IPS-NIHi11 (cell line): ENCODE results near the gene CXCL6.

Experiments
- DNase-seq: peaks from one replicate; pipeline ENCODE4 v3.0.0; 2012; ENCODE audit warnings: mixed read lengths, low spot score

Gene CXCL6

DNA sequence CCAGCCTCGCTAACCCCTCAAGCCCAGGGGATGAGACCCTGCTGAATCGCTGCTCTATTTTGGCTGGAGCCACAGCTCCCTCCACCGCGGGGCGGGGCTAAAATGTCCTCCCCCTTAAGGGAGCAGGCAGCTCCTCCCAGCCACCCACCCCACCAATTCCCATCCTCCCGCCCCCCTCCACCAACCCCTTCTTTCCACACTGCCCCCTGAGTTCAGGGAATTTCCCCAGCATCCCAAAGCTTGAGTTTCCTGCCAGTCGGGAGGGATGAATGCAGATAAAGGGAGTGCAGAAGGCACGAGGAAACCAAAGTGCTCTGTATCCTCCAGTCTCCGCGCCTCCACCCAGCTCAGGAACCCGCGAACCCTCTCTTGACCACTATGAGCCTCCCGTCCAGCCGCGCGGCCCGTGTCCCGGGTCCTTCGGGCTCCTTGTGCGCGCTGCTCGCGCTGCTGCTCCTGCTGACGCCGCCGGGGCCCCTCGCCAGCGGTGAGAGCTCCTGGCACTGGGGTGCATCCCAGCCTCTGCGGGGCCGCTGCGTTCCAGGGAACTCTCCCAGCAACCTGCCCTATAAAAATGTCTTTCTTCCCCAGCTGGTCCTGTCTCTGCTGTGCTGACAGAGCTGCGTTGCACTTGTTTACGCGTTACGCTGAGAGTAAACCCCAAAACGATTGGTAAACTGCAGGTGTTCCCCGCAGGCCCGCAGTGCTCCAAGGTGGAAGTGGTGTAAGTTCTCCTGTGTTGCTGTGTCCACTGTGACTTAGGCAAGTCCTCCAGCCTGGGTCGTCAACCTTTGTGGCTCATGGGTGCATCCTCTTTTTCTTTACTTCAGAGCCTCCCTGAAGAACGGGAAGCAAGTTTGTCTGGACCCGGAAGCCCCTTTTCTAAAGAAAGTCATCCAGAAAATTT is at the start of gene CXCL6:
TSS of gene CXCL6 (plus strand) at position 306 of the 907 bp plus-strand sequence. CDS start at position 379, 73 bp downstream.
- peak; percentile 68 for DNase-seq

- DNase-seq, result no peak
Observed at GRCh38 chr4:73788411-73788810, 48.1 kb upstream of the CXCL6 start.

GRCh38 chr4:73798842-73799241 is 37.6 kb upstream of the CXCL6 start:
- no peak for DNase-seq

DNA sequence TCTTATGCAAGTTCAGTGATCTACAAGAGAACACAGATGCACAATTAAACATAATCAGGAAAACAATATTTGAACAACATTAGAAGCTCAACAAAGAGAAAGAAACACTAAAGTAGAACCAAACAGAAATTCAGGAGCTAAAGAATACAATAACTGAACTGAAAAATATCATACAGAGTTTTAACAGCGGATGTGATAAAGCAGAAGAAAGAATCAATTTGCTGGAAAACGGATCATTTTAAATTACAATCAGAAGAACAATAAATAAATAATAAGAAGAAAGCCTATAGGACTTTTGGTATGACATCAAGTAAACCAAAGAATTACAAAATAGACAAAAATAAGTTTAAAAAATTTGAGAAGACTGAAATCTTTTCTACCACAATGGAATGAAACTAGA is 36.3 kb upstream of the CXCL6 start:
- no peak for DNase-seq

DNA sequence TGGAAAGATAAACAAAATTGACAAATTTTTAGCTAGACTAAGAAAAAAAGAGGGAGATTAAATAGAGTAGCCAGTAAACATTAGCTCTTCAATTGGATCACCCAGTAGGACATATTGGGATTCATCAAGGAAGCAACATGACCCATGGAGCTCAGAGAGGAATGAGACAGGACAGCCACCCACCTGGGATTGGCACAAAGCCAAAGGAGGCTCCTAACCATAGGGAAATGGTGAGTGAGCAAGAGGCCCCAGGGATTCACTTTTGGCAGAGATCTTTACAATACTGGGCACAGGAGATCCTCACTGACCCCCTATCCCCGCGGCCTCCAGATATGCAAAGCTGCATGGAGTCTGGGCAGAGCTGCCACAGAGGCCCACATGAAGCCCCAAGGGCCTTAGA is 34.8 kb upstream of the CXCL6 start:
- no peak for DNase-seq

DNA sequence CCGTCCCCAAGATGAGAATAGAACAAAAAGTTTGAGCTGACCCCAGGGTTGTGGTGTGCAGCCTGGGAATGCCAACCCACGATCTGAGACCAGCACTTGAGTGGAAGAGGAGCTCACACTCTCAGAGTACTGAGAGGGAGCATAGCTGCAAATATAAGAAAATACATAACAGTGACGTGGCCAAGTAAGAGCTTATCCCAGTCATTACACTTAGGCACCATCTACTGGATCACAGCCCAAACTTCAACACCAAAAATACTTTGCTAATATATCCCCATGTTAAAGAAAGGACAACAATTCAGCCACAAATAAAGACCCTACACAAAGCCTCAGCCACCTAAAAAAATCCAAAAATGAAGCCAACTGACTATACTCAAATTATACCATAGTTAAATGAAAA is 33.3 kb upstream of the CXCL6 start:
- no peak for DNase-seq

DNA sequence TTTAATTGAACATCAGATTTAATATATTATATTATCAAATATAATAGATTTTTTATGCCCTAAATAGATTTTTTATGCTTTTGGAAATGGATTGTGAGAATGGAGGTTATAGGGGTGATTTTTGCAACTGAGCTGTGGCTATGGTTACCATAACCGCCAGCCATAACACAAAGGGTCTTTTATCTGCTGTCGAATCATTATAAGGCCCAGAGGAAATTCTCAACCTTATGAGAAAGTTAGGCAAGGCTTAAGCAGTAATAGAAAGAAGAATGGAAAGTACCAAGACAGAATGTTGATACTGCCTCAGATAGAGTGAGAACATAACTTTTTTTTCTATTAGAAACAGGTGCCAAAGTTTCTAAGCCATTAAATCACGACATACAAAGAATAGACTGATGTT is 26.3 kb upstream of the CXCL6 start:
- DNase-seq, result no peak

GRCh38 chr4:73811841-73812240 is 24.6 kb upstream of the CXCL6 start:
- no peak for DNase-seq

DNA sequence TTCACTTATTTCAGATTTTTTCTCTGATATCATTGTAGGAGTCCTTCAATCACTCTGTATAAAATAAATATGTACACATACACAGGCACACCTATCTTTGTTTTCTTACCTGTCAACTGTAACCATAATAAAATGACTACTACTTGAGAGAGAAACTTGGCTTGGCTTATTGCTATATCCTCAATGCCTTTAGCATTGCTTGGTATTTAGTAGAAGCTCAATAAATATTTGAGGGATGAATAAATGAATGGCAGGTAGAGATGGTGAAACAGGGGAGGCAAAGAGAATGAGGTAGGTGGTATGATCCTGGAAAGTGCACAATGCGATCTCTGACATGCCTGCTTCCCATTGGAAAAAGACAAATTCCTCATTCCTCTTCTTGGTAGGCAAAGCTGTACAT is 21.8 kb upstream of the CXCL6 start:
- DNase-seq, result no peak

DNA sequence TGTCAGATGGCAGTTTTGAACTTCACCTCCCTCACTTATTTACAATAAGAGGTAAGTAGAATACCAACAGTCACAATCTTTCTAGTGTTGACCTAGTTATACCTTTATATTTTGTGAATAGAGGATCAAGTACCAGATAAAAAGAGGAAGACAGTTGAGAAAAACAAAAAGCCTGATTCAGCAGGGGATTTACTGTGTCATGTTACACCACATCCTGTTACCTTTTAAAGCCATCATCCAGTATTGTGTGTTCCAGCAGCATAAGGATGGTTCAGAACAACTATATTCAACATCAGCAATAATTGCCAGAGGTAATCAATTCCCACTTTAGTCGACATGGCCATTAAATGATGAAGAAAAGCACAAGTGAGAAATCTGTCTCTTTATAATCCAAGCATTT is 21.3 kb upstream of the CXCL6 start:
- no peak for DNase-seq

GRCh38 chr4:73816814-73817213 is 19.7 kb upstream of the CXCL6 start:
- DNase-seq, result no peak

DNA sequence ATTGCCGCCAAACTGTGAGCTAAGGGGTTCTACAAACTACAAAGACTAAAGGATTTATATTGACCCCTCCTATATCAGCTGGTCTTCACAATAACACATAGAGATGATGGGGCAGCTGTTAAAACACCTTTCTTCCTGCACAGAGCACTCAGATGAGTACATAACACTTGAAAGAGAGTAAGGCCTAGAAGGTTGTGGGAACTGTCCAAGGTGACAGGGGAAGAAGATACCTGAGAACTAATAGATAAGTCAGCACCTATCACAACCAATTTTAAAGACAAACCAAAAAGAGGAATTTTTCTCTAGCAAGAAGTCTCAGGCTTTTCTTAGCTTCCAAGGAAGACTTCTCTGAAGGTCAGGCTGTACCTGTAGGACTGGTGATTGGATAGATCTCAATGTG is 19.1 kb upstream of the CXCL6 start:
- no peak for DNase-seq

DNA sequence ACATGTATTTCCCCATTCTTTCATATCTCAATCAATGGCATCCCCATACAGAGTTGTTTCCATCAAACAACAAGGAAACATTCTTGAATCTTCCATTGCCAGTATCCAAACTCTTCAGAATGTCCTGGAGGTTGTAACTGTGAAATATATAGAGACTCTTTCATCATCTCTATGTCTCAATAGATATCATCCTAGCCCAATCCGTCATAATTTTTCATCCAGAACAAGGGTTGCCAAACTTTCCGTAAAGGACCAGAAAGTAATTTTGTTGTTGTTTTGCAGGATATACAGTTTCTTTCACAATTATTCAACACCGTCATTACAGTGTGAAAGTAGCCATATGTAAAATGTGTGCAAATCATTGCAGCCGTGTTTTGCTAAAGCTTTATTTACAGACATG is 15.2 kb upstream of the CXCL6 start:
- DNase-seq, result no peak

DNA sequence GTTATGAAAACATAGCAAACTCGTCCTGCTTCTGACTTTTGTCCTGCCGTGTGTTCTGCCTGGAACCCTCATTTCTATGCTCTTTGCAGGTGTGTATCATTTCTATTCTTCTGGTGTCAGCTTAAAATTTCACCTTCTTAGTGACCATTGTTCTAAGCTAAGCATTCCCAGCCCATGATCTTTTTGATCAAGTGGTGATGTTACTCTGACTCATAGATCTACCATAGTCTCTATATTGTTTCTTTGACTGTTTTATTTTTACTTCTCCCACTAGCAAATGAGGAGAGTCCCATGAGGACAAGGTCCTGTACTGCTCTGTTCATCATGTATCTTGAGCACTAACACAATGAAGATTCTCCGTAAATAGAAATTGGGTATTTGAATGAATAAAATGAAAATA is 14.1 kb upstream of the CXCL6 start:
- DNase-seq, result no peak

GRCh38 chr4:73822812-73823504 is 13.5 kb upstream of the CXCL6 start:
- DNase-seq, result no peak

- no peak for DNase-seq
Observed at GRCh38 chr4:73823760-73824159, 12.7 kb upstream of the CXCL6 start.

GRCh38 chr4:73828956-73829355 is 7.5 kb upstream of the CXCL6 start:
- no peak for DNase-seq

GRCh38 chr4:73831569-73831968 is 4.9 kb upstream of the CXCL6 start:
- no peak for DNase-seq

- no peak for DNase-seq
Observed at GRCh38 chr4:73832651-73833237, 3.7 kb upstream of the CXCL6 start.

GRCh38 chr4:73839071-73839470 is 2.6 kb downstream of the CXCL6 start:
- no peak for DNase-seq

DNA sequence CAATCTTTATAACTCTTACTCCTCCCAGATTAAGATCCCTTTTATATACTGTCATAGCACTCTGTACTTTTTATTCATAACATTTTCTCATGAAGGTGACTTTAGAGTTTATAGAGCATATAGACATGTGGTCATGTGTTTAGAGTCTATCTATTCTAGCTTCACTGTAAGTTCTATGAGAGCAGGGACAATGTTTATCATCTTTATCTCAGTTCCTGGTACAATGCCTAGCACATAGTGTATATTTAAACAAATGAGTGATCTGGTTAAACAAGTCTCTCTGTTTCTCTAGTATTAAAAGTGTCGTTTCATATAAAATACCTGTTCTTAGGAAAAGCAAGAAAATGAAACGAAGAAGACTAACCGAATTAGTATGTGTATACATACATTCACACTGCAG is 3.2 kb downstream of the CXCL6 start:
- no peak for DNase-seq

DNA sequence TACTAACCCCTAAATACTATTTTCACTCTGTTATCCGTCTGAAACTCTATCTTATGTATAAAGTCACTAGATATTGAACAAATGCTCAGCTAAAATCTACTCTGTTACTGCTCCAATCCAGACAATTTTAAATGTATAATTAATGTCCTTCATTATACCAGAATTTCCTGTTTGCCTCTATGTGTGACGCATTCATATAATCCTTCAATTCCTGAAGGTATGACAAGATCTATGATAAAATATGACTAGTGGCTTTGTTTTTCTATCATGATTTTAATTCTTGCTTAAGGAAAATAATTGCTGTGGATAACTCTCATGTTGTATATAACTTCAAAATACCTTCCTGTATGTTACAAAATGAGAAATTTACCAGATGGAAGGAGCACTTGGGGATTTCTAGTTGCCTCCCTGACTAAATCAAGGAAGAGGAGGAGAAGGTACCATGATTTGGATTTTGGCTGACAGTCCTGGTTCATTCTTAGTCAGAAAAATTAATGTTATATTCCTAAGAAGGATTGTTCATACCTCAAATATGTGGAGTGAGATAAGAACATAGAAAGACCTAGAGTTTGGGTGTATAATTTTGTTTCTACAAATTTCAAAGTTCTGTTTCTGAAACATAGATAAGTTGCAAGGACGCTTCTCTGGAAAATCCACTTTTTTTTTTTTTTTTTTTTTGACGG is 4.9 kb downstream of the CXCL6 start:
- no peak for DNase-seq

DNA sequence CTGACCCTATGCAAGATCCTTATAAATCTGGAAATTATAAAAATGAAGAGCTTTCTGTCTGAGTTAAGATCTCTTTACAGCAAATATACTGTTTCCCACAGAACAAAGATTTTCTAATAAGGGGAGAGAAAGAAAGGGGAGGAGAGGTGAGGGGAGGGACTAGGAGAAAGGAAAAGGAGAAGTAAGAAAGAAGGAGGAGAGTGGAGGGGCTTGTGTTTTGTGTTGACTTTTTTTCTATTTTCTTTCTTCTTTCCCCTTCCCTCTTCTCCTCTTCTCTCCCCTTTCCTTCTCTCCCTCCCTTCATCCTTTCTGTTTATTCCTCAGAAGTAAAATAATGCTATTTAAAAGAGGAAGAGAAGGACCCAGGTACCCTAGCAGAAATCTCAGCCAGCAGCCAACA is 6.2 kb downstream of the CXCL6 start:
- no peak for DNase-seq
